LNCAP (cell line): ENCODE measurements around the gene PLPPR5.

ENCODE experiments used
- TF ChIP-seq, protein P1 (sequence below): fragments of 450-650 bp; IDR thresholded peaks from 2 replicates; pipeline ENCODE4 v1.5.1; 2017; ENCODE audit warnings: mild to moderate bottlenecking

Gene PLPPR5

DNA sequence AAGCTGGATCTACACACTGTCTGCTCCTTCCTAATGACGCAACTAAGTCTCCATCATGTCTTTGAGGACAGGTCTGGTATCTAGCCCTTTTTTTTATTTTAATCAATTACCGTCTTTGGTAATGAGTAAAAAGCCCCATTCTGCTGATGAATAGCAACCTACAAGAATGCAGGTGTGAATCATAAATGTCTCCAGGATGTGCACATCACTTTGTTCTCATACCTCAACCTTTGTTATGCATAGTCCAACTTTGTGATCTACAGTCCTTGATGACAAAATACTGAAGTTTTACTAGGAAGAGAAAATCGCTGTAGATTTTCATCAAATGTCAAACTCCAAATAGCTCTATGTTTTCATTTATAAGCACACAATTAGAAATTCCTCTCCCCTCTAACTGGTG, 39.3 kb downstream of the PLPPR5 start:
- TF ChIP-seq, protein P1, sequence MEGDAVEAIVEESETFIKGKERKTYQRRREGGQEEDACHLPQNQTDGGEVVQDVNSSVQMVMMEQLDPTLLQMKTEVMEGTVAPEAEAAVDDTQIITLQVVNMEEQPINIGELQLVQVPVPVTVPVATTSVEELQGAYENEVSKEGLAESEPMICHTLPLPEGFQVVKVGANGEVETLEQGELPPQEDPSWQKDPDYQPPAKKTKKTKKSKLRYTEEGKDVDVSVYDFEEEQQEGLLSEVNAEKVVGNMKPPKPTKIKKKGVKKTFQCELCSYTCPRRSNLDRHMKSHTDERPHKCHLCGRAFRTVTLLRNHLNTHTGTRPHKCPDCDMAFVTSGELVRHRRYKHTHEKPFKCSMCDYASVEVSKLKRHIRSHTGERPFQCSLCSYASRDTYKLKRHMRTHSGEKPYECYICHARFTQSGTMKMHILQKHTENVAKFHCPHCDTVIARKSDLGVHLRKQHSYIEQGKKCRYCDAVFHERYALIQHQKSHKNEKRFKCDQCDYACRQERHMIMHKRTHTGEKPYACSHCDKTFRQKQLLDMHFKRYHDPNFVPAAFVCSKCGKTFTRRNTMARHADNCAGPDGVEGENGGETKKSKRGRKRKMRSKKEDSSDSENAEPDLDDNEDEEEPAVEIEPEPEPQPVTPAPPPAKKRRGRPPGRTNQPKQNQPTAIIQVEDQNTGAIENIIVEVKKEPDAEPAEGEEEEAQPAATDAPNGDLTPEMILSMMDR = no peak

DNA sequence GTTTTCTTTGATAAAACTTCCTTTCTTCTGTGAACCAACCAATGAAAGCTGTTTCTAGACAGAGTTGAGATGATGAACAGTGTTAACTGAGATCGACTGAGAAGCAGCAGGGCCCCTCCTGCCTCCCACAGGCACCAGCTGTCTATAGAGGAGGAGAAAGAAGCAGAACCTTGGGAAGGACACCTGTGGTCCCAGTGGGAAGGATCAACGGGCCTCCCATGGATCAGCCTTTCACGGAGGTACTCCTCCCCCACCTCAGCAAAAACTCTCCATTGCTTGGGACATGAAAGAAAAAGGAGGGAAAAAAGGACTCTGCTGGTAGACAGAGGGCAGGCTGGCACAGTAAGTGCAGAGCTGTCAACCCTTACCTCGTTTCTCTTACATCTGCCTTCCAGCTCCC, 40.5 kb downstream of the PLPPR5 start:
- TF ChIP-seq, protein P1 = no peak

DNA sequence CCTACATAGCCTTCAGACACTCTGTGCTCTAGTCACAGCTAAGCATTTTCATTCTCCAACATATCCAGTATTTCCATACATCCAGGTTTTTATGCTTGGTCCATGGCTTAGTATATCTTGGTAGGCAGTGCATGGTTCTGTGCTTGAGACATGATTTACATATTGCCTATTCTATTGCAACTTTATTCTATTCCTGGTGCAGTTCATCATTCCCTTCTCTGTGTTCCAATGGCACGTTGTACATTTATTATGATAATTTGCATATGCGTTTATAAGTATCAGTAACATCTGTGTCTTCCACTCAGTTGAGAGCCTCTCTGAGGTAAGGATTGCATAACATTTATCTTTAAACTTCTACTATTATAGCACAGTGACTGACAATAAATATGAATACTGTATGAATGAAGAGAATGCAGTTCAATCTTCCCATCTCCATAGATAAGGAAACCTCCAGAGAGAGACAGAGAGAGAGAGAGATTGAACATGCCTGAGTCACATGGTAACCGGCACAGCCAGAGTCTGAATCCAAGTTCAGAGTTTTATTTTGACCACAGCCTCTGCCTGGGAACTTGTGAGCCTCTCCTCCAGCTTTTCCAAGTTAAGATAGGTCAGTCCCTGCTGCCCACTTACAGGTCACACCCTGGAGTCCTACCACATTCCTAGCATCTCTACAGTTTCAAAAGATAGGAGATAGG, 41.5 kb downstream of the PLPPR5 start:
- TF ChIP-seq, protein P1 = no peak

DNA sequence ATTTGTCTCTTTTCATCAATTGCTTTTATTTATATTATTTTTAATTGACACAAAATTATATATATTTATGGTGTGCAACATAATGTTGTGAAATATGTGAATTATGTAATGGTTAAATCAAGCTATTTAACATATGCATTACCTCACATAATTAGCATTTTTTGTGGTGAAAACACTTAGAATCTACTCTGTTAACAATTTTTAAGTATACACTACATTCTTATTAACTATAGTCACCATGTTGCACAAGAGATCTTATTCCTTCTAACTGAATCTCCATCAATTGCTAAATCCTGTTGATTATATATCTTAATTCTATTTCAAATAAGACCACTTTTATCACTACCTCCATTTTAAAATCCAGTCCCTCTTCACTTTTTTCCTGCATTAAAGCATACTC, 42.5 kb downstream of the PLPPR5 start:
- TF ChIP-seq, protein P1 = no peak

DNA sequence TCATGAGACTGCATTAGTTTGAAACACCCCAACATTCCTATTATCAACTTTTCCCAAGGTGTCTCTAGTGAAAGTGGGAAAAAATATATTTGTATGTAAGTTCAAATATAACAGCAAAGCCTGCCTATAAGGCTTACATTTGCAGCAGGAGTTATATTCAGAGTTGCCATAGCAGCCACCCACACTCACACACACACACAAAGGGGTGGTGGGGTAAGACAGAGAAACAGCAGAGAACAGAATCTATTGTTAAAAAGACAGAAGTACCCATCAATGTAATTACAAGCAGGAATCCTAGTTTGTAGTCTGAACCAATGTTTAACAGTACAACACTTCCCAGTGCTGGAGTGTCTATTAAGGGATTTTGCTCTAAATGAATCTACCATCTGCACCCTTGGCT, 55.0 kb downstream of the PLPPR5 start:
- TF ChIP-seq, protein P1 = no peak

DNA sequence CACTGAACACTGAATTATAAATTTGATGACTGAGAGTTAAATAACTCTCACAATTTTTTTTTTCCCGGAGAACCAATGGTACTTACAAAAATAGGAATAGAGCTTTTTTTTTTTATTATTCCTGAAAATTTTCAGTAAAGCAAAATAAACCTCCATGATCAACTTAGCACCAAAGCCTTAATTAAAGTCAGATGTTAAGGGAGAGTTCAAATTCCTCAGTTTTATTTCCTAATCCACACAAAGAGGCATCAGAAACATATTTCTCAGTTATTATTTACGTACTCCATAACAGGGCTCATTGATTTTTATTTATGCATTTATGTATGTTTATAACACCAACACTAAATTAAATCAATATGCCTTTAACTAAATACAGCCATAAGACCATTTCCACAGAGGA, 55.5 kb downstream of the PLPPR5 start:
- TF ChIP-seq, protein P1 = no peak

DNA sequence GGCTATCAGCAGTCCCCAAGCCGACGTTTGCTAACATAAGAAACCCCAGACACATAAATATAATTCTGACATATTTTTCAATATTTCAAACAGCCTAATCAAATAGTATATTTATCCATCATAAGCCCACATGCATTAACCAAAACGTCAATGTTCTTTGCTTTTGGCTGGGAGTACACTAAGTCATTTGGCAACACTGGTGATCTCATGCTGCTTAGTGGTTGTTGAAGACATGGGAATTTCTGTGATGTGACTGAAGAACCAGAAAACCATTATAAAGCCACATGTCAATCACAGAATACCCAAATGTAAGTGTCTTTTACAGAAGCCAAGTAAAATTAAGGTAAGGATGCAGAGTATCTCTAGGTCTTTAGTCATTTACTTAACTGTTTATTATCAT, 57.6 kb downstream of the PLPPR5 start:
- TF ChIP-seq, protein P1 = no peak

DNA sequence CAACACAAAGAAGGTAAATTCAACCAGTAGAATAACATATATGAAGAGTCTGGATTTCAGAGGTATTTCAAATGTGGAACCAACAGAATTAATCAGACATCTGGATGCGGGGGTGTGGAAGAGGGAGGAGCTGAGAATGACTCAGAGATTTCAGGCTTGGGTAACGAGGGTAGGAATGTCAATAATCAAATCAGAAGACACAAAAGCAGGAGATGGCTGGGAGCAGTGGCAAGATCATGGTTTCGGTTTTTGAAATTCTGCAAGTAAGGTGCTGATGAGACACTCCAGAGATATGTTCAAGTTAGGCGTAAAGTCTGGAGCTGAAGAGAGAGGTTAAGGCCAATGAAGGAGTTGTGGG, 64.0 kb downstream of the PLPPR5 start:
- TF ChIP-seq, protein P1 = no peak
